Osteoblast (primary cell): ENCODE measurements around the gene ITIH4. TPM values are rescaled to one million over a fixed set of nuclear protein-coding genes. Genes with fewer than 3 reads are reported as not detected.

Source experiments
- DNase-seq: peaks from one replicate; pipeline ENCODE4 v3.0.0; 2011; ENCODE audit warnings: low spot score, mixed read lengths; ENCODE audit not compliant: insufficient read length; ENCODE audit errors: missing footprints
- H2AFZ ChIP-seq: 2 replicates; pipeline ENCODE4 v1.6.0; 2011; ENCODE audit warnings: mild to moderate bottlenecking, low read length
- H3K27ac ChIP-seq: 2 replicates; pipeline ENCODE4 v1.5.1; 2011; ENCODE audit warnings: mild to moderate bottlenecking, low read depth, low read length, moderate library complexity
- H3K27me3 ChIP-seq: 2 replicates; pipeline ENCODE4 v1.6.0; 2012; ENCODE audit warnings: mild to moderate bottlenecking, control low read depth, inconsistent platforms, low read length, moderate library complexity; ENCODE audit not compliant: insufficient read depth
- H3K36me3 ChIP-seq: 2 replicates; pipeline ENCODE4 v1.5.1; 2011; ENCODE audit warnings: mild to moderate bottlenecking, low read length, control low read depth, moderate library complexity; ENCODE audit not compliant: insufficient read depth
- H3K4me1 ChIP-seq: 2 replicates; pipeline ENCODE4 v1.5.1; 2011; ENCODE audit warnings: mild to moderate bottlenecking, low read length, control low read depth, moderate library complexity; ENCODE audit not compliant: insufficient read depth
- H3K4me2 ChIP-seq: 2 replicates; pipeline ENCODE4 v1.6.0; 2011; ENCODE audit warnings: mild to moderate bottlenecking, low read length; ENCODE audit not compliant: insufficient read depth
- H3K4me3 ChIP-seq: fragments of 200-600 bp; sonication (generic); 3 replicates; pipeline ENCODE4 v1.5.1; 2012; ENCODE audit warnings: mild to moderate bottlenecking, low read length, inconsistent platforms; ENCODE audit not compliant: insufficient read depth
- H3K79me2 ChIP-seq: 2 replicates; pipeline ENCODE4 v1.6.0; 2012; ENCODE audit warnings: mild to moderate bottlenecking, low read length, control low read depth, inconsistent platforms; ENCODE audit not compliant: insufficient read depth
- H3K9me3 ChIP-seq: 2 replicates; pipeline ENCODE4 v1.5.1; 2011; ENCODE audit warnings: low read depth, low read length, control low read depth
- H4K20me1 ChIP-seq: 2 replicates; pipeline ENCODE4 v1.6.0; 2012; ENCODE audit warnings: mild to moderate bottlenecking, low read length, control low read depth; ENCODE audit not compliant: insufficient read depth
- CTCF ChIP-seq: IDR thresholded peaks from 2 replicates; pipeline ENCODE4 v1.5.1; 2011; ENCODE audit warnings: mild to moderate bottlenecking, low read depth, low read length, moderate library complexity; ENCODE audit errors: extremely low read depth
- total RNA-seq: library from RNA; depleted of rRNA; stranded (reverse); fragments of >200 nt; gene quantifications from 2 replicates; pipeline ENCODE4 v1.2.3, GENCODE V29; 2012

ITIH4 gene
- total RNA-seq, 1 donor, result 2.5 TPM

DNA sequence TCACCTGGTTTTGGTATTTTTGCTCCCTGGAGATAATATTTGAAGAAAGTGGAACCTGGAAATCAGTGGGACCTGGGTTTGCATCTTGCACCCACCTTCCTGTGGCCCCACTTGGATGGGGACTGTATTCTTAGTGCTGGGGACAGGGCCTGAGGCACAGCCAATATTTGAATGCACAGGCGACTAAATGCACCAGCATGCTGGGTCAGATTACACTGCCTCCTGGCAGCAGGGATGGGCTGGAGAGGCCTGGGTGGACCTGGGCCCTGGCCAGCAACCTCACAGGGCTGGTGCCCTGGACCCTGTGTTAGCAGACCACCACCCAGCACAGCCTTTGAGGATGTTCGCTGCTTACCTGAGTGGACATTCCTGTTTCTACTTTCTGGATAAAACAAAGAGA lies 10.5 kb downstream of the ITIH4 start:
- H3K4me1 ChIP-seq, result no peaks in the 10 kb centered on the region
- DNase-seq, result no peak

DNA sequence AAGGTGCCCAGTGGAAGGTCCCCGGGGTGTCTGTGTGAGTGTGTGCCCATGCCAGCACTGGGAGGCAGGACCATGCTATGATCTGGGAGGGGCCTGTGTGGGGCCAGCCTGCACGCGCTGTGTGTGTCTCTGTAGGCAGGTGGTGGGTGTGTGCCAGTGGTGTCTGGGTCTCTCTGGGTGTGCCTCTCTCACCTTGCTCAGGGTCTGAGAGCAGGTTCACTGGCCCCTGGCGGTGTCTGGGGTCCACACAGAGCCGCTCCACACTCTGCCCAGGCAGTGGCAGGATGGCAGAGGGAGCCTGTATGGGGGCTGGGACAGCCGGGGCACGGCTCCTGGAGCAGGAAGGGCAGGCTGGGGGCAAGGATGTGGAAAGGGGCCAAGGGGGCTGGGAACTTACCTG lies 12.6 kb downstream of the ITIH4 start:
- Histone ChIP-seq H3K4me1 (no peaks in the 10 kb centered on the region), H3K27me3 (no peaks in the 10 kb centered on the region), H3K79me2 (no peaks in the 10 kb centered on the region), H3K9me3 (no peaks in the 10 kb centered on the region), H3K4me3 (no peak overlapping the region), H2AFZ (no peak overlapping the region), H3K4me2 (no peak overlapping the region), H3K27ac (no peak overlapping the region), H3K36me3 (no peaks in the 10 kb centered on the region), H4K20me1 (no peaks in the 10 kb centered on the region)
- no peak for TF ChIP-seq CTCF
- DNase-seq, result no peak

More for the DNA sequence above, 10.5 kb downstream of the ITIH4 start:
- TF ChIP-seq CTCF, result no peak
- Histone ChIP-seq H3K36me3 (no peaks in the 10 kb centered on the region), H3K27me3 (no peaks in the 10 kb centered on the region), H4K20me1 (no peaks in the 10 kb centered on the region), H3K9me3 (no peaks in the 10 kb centered on the region), H3K27ac (no peak overlapping the region), H3K4me3 (no peak overlapping the region), H3K79me2 (no peaks in the 10 kb centered on the region), H3K4me2 (no peak overlapping the region), H2AFZ (no peak overlapping the region)

DNA sequence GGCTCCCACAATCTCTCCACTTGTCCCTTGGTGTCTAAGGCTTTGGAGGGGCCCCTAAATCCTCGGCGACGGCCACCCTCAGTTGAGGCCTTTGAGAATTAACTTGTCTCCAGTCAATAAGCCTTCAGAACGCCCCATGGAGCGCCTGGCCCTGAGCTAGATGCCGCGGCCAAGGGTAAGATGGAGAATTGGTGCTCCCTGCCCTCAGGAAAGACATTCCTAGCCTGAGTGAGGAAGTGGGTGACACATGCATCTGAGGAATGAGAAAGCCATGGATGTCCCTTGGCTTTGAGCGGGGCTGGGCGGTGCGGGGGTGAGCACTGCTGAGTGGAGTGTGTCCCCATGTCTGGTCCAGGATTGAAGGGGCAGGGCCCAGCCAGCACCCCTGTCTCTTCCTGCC lies 13.3 kb downstream of the ITIH4 start:
- no peaks in the 10 kb centered on the region for H3K79me2 ChIP-seq
- no peak overlapping the region for H3K4me2 ChIP-seq
- H3K4me1 ChIP-seq, result no peaks in the 10 kb centered on the region
- no peak overlapping the region for H2AFZ ChIP-seq
- no peaks in the 10 kb centered on the region for H3K36me3 ChIP-seq
- no peak for TF ChIP-seq CTCF
- H3K27me3 ChIP-seq, result no peaks in the 10 kb centered on the region
- no peaks in the 10 kb centered on the region for H4K20me1 ChIP-seq
- no peaks in the 10 kb centered on the region for H3K9me3 ChIP-seq
- H3K4me3 ChIP-seq, result no peak overlapping the region
- DNase-seq, result no peak
- no peak overlapping the region for H3K27ac ChIP-seq

DNA sequence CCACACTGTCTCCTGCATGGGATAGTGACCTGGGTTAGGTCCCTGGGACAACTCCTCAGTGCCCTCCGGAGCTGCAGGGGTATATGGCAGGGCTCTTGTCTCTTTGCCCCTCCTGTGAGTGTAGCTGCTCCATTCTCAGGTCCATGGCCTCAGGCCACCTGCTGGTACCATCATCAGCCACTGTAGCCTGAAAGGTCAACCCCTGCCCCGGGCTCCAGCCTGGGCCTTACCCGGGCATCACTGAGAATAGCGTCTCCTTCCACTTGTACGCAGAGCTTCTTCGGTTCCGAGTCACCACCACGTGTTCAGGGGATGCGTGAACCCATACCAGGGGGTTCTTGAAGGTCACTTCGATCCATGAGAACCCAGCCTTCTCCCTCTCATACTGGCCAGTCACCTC lies 13.8 kb downstream of the ITIH4 start:
- DNase-seq, result no peak
- Histone ChIP-seq H3K9me3 (no peaks in the 10 kb centered on the region), H4K20me1 (no peaks in the 10 kb centered on the region), H3K27ac (no peak overlapping the region), H2AFZ (no peak overlapping the region), H3K4me1 (no peaks in the 10 kb centered on the region), H3K4me2 (no peak overlapping the region), H3K79me2 (no peaks in the 10 kb centered on the region), H3K36me3 (no peaks in the 10 kb centered on the region), H3K27me3 (no peaks in the 10 kb centered on the region), H3K4me3 (no peak overlapping the region)
- TF ChIP-seq CTCF, result no peak
